Neural progenitor cell (in vitro differentiated cells): Measurements from ENCODE around the gene CDH23.

Experiments used
- EZH2 ChIP-seq: fragments of 200-600 bp; sonication (generic); IDR thresholded peaks from 2 replicates; pipeline ENCODE4 v1.6.1; 2017; ENCODE audit warnings: antibody characterized with exemption, mild to moderate bottlenecking, moderate library complexity
- TF ChIP-seq, protein P1 (sequence below): fragments of 200-600 bp; sonication (generic); IDR thresholded peaks from 2 replicates; pipeline ENCODE4 v1.5.1; 2017; ENCODE audit warnings: antibody characterized with exemption, mild to moderate bottlenecking

DNA sequence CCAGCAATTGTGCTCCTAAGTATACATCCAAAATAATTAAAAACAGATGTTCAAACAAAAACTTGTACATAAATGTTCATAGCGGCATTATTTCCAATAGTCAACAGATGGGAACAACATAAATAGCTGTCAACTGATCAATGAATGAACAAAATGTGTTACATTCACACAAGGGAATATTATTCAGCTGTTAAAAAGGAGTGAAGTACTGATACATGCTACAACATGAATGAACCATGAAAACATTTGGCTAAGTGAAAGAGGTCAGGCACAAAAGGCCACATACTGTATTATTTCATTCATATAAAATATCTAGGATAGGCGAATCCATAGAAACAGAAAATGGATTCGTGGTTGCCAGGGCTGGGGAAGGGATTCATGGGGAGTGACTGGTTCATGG lies 109.1 kb downstream of the CDH23 start:
- no peak for TF ChIP-seq EZH2
- TF ChIP-seq, protein P1, sequence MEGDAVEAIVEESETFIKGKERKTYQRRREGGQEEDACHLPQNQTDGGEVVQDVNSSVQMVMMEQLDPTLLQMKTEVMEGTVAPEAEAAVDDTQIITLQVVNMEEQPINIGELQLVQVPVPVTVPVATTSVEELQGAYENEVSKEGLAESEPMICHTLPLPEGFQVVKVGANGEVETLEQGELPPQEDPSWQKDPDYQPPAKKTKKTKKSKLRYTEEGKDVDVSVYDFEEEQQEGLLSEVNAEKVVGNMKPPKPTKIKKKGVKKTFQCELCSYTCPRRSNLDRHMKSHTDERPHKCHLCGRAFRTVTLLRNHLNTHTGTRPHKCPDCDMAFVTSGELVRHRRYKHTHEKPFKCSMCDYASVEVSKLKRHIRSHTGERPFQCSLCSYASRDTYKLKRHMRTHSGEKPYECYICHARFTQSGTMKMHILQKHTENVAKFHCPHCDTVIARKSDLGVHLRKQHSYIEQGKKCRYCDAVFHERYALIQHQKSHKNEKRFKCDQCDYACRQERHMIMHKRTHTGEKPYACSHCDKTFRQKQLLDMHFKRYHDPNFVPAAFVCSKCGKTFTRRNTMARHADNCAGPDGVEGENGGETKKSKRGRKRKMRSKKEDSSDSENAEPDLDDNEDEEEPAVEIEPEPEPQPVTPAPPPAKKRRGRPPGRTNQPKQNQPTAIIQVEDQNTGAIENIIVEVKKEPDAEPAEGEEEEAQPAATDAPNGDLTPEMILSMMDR = no peak
